KOPT-K1 (cell line): ENCODE data around the gene MEA1.

Experiments
- H3K27ac ChIP-seq: fragments of 200-600 bp; sonication (generic); 2 replicates; pipeline ENCODE4 v1.5.1; 2016; ENCODE audit warnings: antibody characterized with exemption, mild to moderate bottlenecking, low read depth, low read length; ENCODE audit not compliant: poor library complexity, severe bottlenecking
- H3K36me3 ChIP-seq: fragments of 200-600 bp; sonication (generic); 2 replicates; pipeline ENCODE4 v1.5.1; 2017; ENCODE audit warnings: antibody characterized with exemption, mild to moderate bottlenecking, low read length, moderate library complexity; ENCODE audit not compliant: insufficient read depth
- H3K9me3 ChIP-seq: fragments of 200-600 bp; sonication (generic); 2 replicates; pipeline ENCODE4 v1.5.1; 2017; ENCODE audit warnings: antibody characterized with exemption, low read length, mild to moderate bottlenecking; ENCODE audit not compliant: insufficient read depth, poor library complexity, severe bottlenecking

MEA1 gene

DNA sequence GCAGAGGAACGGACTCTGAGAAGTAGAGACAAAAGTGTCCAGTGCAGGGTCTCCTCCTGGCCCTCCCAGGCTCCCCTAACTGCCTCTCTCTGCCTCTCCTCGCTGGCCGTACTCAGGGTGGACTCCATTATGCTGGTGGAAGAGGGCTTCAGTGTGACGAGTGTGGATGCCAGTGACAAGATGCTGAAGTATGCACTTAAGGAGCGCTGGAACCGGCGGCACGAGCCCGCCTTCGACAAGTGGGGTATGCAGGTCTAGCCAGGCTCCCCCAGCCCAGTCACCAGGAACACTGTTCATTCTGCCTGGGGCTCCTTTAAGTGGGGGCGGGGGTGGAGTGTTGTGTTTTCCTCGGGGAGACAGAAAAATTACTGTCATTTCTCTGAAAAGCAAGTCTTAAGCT is 51.6 kb downstream of the MEA1 start:
- Histone ChIP-seq H3K9me3 (no peaks in the 10 kb centered on the region), H3K27ac (no peak overlapping the region), H3K36me3 (peaks cover 40% of the 10 kb centered on the region)
